OCI-LY1 (cell line): ENCODE data around the gene PRKG1.

ENCODE experiments used
- EZH2 ChIP-seq: fragments of 200-600 bp; sonication (generic), shearing (Covaris generic); IDR thresholded peaks from 2 replicates; pipeline ENCODE4 v1.8.0; 2017; ENCODE audit warnings: borderline replicate concordance, mixed run types, mild to moderate bottlenecking, antibody characterized with exemption, low read length, moderate library complexity, mixed read lengths
- TF ChIP-seq, protein P1 (sequence below): fragments of 200-600 bp; sonication (generic), shearing (Covaris generic); IDR thresholded peaks from 2 replicates; pipeline ENCODE4 v1.5.1; 2017; ENCODE audit warnings: mild to moderate bottlenecking, antibody characterized with exemption, low read length, moderate library complexity, mixed read lengths

DNA sequence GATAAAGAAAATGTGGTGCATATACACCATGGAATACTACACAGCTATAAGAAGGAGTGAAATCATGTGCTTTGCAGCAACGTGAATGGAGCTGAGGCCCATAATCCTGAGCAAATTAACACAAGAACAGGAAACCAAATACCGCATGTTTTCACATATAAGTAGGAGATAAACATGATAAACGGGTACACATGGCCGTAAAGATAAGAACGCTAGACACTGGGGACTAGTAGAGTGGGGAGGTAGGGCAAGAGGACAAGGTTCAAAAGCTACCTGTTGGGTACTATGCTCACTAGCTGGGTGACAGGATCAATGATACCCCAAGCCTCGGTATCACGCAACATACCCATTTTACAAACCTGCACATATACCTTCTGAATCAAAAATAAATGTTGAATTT lies 511.5 kb downstream of the PRKG1 start:
- TF ChIP-seq, protein P1, sequence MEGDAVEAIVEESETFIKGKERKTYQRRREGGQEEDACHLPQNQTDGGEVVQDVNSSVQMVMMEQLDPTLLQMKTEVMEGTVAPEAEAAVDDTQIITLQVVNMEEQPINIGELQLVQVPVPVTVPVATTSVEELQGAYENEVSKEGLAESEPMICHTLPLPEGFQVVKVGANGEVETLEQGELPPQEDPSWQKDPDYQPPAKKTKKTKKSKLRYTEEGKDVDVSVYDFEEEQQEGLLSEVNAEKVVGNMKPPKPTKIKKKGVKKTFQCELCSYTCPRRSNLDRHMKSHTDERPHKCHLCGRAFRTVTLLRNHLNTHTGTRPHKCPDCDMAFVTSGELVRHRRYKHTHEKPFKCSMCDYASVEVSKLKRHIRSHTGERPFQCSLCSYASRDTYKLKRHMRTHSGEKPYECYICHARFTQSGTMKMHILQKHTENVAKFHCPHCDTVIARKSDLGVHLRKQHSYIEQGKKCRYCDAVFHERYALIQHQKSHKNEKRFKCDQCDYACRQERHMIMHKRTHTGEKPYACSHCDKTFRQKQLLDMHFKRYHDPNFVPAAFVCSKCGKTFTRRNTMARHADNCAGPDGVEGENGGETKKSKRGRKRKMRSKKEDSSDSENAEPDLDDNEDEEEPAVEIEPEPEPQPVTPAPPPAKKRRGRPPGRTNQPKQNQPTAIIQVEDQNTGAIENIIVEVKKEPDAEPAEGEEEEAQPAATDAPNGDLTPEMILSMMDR: no peak
- no peak for TF ChIP-seq EZH2
